Esophagus squamous epithelium (tissue), 4 donors: ENCODE results near the gene CTNNA2.

ENCODE experiments used
- CTCF ChIP-seq, 6 experiments: fragments of 450-650 bp in 4 of 6; fragments of 200-600 bp in 2 of 6; sonication (generic) in 2 of 6; IDR thresholded peaks; one replicate each; pipeline ENCODE4 v1.5.1; 2016 to 2019; ENCODE audit warnings: antibody characterized with exemption in 6 of 6, mild to moderate bottlenecking in 4 of 6, moderate library complexity in 4 of 6
- POLR2A ChIP-seq, 4 donors: fragments of 450-650 bp; IDR thresholded peaks; one replicate each; pipeline ENCODE4 v1.6.1; 2017; ENCODE audit warnings: antibody characterized with exemption in 4 of 4, mild to moderate bottlenecking in 4 of 4, moderate library complexity in 3 of 4

- TF ChIP-seq CTCF (IDR thresholded peaks at IDR 0.05) (no peak), POLR2A (IDR thresholded peaks at IDR 0.05) (no peak)
Observed at GRCh38 chr2:80429251-80429650, 916.4 kb downstream of the CTNNA2 start.
